Measurements from ENCODE around the gene HMGXB3.

DNA sequence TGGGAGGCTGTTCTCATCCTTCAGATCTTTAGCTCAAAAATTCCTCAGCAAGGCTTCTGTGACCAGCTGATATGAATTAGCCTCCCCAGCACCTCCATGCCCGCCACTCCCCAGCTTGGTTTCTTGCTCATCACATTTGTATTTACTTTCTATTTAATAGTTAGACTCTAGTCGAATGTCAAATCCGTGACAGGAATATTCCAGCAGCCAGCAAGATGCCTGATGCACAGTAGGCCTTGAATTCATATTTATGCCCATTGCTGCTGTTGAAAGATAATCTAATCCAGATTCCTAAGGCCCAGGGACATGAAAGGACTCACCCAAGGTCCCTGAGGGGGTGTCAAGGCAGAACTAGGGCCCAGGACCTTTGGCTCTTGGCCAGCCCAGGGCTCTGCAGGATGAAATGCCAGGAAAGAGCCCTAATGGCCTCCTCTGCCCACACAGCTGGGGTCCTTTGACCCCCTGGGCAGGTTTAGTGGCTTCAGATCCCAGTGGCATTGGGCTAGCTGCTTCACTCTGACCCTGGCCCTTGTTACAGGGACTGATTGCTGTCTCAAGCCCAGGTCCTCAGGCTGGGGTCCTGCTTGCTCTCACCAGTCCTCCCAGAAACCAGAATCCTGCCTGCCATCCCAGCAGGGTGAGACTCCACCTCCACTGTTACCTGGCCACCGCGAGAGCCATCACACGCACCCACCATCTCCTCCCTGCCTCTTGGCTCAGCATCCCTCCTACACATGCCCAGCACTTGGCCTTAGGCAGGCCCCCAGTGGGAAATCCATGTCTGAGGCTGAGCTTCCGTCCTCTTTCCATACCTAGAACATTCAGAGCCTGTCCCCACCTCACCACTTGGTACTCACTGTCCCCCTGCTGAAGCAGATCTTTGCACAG lies 78.5 kb downstream of the HMGXB3 start:
- TF ChIP-seq, protein P1, sequence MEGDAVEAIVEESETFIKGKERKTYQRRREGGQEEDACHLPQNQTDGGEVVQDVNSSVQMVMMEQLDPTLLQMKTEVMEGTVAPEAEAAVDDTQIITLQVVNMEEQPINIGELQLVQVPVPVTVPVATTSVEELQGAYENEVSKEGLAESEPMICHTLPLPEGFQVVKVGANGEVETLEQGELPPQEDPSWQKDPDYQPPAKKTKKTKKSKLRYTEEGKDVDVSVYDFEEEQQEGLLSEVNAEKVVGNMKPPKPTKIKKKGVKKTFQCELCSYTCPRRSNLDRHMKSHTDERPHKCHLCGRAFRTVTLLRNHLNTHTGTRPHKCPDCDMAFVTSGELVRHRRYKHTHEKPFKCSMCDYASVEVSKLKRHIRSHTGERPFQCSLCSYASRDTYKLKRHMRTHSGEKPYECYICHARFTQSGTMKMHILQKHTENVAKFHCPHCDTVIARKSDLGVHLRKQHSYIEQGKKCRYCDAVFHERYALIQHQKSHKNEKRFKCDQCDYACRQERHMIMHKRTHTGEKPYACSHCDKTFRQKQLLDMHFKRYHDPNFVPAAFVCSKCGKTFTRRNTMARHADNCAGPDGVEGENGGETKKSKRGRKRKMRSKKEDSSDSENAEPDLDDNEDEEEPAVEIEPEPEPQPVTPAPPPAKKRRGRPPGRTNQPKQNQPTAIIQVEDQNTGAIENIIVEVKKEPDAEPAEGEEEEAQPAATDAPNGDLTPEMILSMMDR (IDR thresholded peaks at IDR 0.05; ENCODE audit: low read depth, low read length), result no peak
- no peak for TF ChIP-seq EZH2phosphoT487 (IDR thresholded peaks at IDR 0.05; ENCODE audit: low read depth)
